ENCODE data around the gene FAM124B.

FAM124B gene

GRCh38 chr2:224401641-224402342 lies at the start of gene FAM124B:
Gene FAM124B, minus strand, starts transcription at chr2:224402107. Its CDS starts 339 bp downstream, at chr2:224401768.
- DNase-seq (ENCODE audit: low read depth) = no peak

GRCh38 chr2:224449212-224450147 lies 47.6 kb upstream of the FAM124B start:
- no peak for DNase-seq (ENCODE audit: low read depth)

GRCh38 chr2:224448236-224448635 lies 46.3 kb upstream of the FAM124B start:
- DNase-seq (ENCODE audit: low read depth) = no peak

GRCh38 chr2:224444783-224445182 lies 42.9 kb upstream of the FAM124B start:
- DNase-seq (ENCODE audit: low read depth) = no peak

GRCh38 chr2:224444021-224444420 lies 42.1 kb upstream of the FAM124B start:
- DNase-seq (ENCODE audit: low read depth) = no peak

GRCh38 chr2:224442071-224442967 lies 40.4 kb upstream of the FAM124B start:
- DNase-seq (ENCODE audit: low read depth) = no peak

- no peak for DNase-seq (ENCODE audit: low read depth)
Observed at GRCh38 chr2:224440988-224441387, 39.1 kb upstream of the FAM124B start.

GRCh38 chr2:224438726-224439125 lies 36.8 kb upstream of the FAM124B start:
- no peak for DNase-seq (ENCODE audit: low read depth)

GRCh38 chr2:224436634-224437033 lies 34.7 kb upstream of the FAM124B start:
- no peak for DNase-seq (ENCODE audit: low read depth)

GRCh38 chr2:224434618-224435017 lies 32.7 kb upstream of the FAM124B start:
- no peak for DNase-seq (ENCODE audit: low read depth)

GRCh38 chr2:224433442-224433841 lies 31.5 kb upstream of the FAM124B start:
- no peak for DNase-seq (ENCODE audit: low read depth)

GRCh38 chr2:224432003-224432579 lies 30.2 kb upstream of the FAM124B start:
- no peak for DNase-seq (ENCODE audit: low read depth)

- DNase-seq (ENCODE audit: low read depth) = no peak
Observed at GRCh38 chr2:224429441-224429810, 27.5 kb upstream of the FAM124B start.

GRCh38 chr2:224428787-224429440 lies 27.0 kb upstream of the FAM124B start:
- DNase-seq (ENCODE audit: low read depth) = no peak

GRCh38 chr2:224427471-224427870 lies 25.6 kb upstream of the FAM124B start:
- DNase-seq (ENCODE audit: low read depth) = no peak

GRCh38 chr2:224426656-224427055 lies 24.7 kb upstream of the FAM124B start:
- no peak for DNase-seq (ENCODE audit: low read depth)

GRCh38 chr2:224421065-224421464 lies 19.2 kb upstream of the FAM124B start:
- DNase-seq (ENCODE audit: low read depth) = no peak

- DNase-seq (ENCODE audit: low read depth) = no peak
Observed at GRCh38 chr2:224417947-224418346, 16.0 kb upstream of the FAM124B start.

- DNase-seq (ENCODE audit: low read depth) = no peak
Observed at GRCh38 chr2:224417361-224417729, 15.4 kb upstream of the FAM124B start.

- no peak for DNase-seq (ENCODE audit: low read depth)
Observed at GRCh38 chr2:224416656-224417360, 14.9 kb upstream of the FAM124B start.

- no peak for DNase-seq (ENCODE audit: low read depth)
Observed at GRCh38 chr2:224413381-224413780, 11.5 kb upstream of the FAM124B start.

Measured in GM04504 (cell line).